Measurements from ENCODE around the gene PLXNB1. TPM values are rescaled to one million over a fixed set of nuclear protein-coding genes. Genes with fewer than 3 reads are reported as not detected.

Gene PLXNB1
- total and polyA plus RNA-seq, 2 of the 13 experiments (the other 11 are each of a cell fraction or from before 2014, with no cell fraction given) = 86.0 to 143 TPM

GRCh38 chr3:48472923-48473616, 43.2 kb upstream of the PLXNB1 start (continued):
- TF ChIP-seq, protein P1, sequence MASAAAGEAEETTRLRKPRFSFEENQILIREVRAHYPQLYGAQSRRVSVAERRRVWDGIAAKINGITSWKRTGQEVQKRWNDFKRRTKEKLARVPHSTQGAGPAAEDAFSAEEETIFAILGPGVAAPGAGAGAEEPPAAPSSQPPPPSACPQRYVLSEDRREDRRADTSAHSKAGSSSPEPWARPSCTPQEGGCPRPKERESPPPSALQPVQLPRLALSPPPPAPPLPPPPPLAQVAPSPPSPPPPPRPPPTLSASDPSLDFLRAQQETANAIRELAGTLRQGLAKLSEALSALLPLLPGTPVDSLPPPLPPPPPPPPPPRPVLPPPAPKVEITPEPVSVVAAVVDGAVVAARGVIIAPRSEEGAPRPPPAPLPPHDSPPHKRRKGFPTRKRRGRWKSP (CRISPR knock-in tag; IDR thresholded peaks at IDR 0.05) = peak; percentile 86
- TF ChIP-seq KLF6 (CRISPR knock-in tag; IDR thresholded peaks at IDR 0.05) (0 out of 2 replicates have a peak, but pooled peaks have one; percentile 45), ZEB1 (IDR thresholded peaks at IDR 0.05; ENCODE audit: insufficient replicate concordance, low read depth) (peak; percentile 24), SRSF1 (optimal IDR thresholded peaks at IDR 0.05; ENCODE audit: low read depth, low read length) (peak; percentile 61), JUND (CRISPR knock-in tag; IDR thresholded peaks at IDR 0.05) (peak; percentile 31; the same call in 1 of the 2 replicates), KDM5A (IDR thresholded peaks at IDR 0.05; ENCODE audit: borderline replicate concordance, low read length) (peak; percentile 29; the same call in 1 of the 2 replicates), RARA (CRISPR knock-in tag; IDR thresholded peaks at IDR 0.05) (peak; percentile 61), ZNF280B (CRISPR knock-in tag; IDR thresholded peaks at IDR 0.05; ENCODE audit: borderline replicate concordance) (no peak), ZNF605 (CRISPR knock-in tag; IDR thresholded peaks at IDR 0.05) (peak; percentile 60; the same call in 1 of the 2 replicates), GFI1 (CRISPR knock-in tag; IDR thresholded peaks at IDR 0.05; ENCODE audit: borderline replicate concordance) (no peak; the same call in 1 of the 2 replicates), ZNF549 (CRISPR knock-in tag; IDR thresholded peaks at IDR 0.05) (no peak), ZNF3 (CRISPR knock-in tag; IDR thresholded peaks at IDR 0.05) (0 out of 2 replicates have a peak, but pooled peaks have one; percentile 51), FOXK1 (CRISPR knock-in tag; IDR thresholded peaks at IDR 0.05; ENCODE audit: borderline replicate concordance, low read depth) (peak; percentile 54; the same call in 1 of the 2 replicates), ZNF563 (CRISPR knock-in tag; IDR thresholded peaks at IDR 0.05) (peak; percentile 51), ZNF496 (CRISPR knock-in tag; IDR thresholded peaks at IDR 0.05; ENCODE audit: insufficient replicate concordance) (no peak), ZFP41 (CRISPR knock-in tag; IDR thresholded peaks at IDR 0.05; ENCODE audit: borderline replicate concordance) (0 out of 2 replicates have a peak, but pooled peaks have one; percentile 27), ZNF710 (CRISPR knock-in tag; IDR thresholded peaks at IDR 0.05; ENCODE audit: borderline replicate concordance) (peak; percentile 22; the same call in 1 of the 2 replicates), IKZF5 (CRISPR knock-in tag; IDR thresholded peaks at IDR 0.05) (peak; percentile 60), TOPORS (CRISPR knock-in tag; IDR thresholded peaks at IDR 0.05) (peak; percentile 60; the same call in 1 of the 2 replicates)
- TF ChIP-seq, protein P2, sequence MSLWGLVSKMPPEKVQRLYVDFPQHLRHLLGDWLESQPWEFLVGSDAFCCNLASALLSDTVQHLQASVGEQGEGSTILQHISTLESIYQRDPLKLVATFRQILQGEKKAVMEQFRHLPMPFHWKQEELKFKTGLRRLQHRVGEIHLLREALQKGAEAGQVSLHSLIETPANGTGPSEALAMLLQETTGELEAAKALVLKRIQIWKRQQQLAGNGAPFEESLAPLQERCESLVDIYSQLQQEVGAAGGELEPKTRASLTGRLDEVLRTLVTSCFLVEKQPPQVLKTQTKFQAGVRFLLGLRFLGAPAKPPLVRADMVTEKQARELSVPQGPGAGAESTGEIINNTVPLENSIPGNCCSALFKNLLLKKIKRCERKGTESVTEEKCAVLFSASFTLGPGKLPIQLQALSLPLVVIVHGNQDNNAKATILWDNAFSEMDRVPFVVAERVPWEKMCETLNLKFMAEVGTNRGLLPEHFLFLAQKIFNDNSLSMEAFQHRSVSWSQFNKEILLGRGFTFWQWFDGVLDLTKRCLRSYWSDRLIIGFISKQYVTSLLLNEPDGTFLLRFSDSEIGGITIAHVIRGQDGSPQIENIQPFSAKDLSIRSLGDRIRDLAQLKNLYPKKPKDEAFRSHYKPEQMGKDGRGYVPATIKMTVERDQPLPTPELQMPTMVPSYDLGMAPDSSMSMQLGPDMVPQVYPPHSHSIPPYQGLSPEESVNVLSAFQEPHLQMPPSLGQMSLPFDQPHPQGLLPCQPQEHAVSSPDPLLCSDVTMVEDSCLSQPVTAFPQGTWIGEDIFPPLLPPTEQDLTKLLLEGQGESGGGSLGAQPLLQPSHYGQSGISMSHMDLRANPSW (CRISPR knock-in tag; IDR thresholded peaks at IDR 0.05; ENCODE audit: borderline replicate concordance) = peak; percentile 71; the same call in 1 of the 2 replicates

Measured in HepG2 (cell line).